Cerebellar nuclear complex (tissue), 1 donor: ENCODE results near the gene RLBP1.
"Not testable (repeated sequence)": the region's sequence is repeated elsewhere in the genome, so short reads cannot be mapped to it uniquely, and the experiment has no call there.

Experiments used
- DNase-seq, 2 experiments: peaks; one replicate each; lab custom pipeline; 2025; lab: John Stamatoyannopoulos, UW

The RLBP1 gene

DNA sequence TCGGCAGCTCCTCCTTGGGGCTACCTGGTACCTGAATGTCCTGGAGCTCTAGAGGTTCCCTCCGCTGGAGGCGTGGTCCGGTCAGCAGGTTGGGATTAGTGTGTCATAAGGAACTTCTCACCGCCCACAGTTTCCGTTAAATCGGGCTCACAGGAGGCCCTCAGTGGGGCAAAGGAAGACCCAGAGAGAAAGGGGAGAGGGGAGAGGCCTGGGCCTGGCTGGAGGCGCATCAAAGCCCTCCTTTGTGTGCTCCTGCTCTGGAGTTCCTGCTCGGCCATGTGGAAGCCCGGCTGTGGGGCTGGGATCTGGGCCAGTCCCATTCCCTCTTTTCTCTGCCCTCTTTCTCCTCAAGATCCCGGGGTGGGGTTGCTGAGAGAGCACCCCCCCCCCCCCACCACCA lies at the start of gene RLBP1:
Gene RLBP1, minus strand, starts transcription at position 37 of the 400 bp plus-strand sequence. CDS start 2,604 bp downstream, outside the sequence.
- no peak for DNase-seq

DNA sequence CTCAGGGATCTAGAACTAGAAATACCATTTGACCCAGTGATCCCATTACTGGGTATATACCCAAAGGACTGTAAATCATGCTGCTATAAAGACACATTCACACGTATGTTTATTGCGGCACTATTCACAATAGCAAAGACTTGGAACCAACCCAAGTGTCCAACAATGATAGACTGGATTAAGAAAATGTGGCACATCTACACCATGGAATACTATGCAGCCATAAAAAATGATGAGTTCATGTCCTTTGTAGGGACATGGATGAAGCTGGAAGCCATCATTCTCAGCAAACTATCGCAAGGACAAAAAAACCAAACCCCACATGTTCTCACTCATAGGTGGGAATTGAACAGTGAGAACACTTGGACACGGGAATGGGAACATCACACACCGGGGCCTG lies 28.8 kb upstream of the RLBP1 start:
- not testable (repeated sequence) for DNase-seq

DNA sequence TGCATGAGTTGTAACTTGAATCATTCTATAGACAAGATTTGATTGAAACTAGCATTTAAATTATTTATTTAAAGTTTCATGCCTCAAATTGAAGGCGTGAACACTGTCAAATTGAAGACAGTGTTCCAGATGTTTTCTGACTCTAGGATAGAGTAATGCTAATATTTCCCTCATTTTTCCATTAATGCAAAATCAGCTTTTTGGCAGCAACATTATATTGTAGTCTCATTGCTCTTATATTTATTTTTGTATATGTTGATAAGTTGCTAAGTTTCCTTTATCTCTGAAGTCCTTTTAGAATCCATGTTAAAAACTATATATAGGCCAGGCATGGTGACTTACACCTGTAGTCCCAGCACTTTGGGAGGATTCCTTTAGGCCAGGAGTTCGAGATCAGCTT lies 27.2 kb upstream of the RLBP1 start:
- DNase-seq = no peak

DNA sequence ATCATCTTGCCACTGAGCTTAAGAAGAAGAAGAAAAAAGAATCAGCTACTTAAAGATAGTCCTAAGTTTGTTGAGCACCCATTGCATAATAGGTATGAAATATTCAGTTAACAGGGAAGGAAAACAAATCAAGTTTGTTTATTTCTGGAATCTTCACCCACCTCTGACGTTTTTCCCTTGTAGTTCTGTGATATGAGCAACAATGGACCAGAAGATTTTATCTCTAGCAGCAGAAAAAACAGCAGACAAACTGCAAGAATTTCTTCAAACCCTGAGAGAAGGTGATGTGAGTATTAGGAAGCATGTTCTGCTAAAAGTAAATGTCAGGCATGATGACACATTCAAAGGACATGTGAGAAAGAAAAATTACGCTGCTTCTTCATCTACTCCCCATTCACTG lies 26.1 kb upstream of the RLBP1 start:
- DNase-seq = no peak

DNA sequence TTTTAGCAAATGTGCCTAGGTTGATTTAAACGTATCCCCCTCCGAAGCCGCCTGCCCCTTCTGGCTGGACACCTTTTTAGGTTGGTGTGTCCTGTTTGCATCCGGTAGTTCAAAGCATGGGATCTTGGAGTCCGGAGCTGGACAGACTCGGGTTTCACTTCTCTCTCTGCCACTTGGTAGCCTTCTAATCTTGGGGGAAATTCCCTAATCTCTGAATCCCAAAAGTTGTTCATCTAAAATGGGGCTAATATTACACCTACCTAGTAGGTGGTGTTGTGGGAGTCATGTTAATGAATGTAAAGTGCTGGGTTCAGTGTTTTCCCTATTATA lies 23.2 kb upstream of the RLBP1 start:
- no peak for DNase-seq

GRCh38 chr15:89243691-89244573 lies 22.6 kb upstream of the RLBP1 start, which contains the start of gene FANCI:
Gene FANCI, plus strand, starts transcription at chr15:89243979. Its CDS starts 3,669 bp downstream, at chr15:89247648.
- peak; percentile 30 to 76 for DNase-seq

GRCh38 chr15:89243046-89243690 lies 21.8 kb upstream of the RLBP1 start:
- no peak for DNase-seq

DNA sequence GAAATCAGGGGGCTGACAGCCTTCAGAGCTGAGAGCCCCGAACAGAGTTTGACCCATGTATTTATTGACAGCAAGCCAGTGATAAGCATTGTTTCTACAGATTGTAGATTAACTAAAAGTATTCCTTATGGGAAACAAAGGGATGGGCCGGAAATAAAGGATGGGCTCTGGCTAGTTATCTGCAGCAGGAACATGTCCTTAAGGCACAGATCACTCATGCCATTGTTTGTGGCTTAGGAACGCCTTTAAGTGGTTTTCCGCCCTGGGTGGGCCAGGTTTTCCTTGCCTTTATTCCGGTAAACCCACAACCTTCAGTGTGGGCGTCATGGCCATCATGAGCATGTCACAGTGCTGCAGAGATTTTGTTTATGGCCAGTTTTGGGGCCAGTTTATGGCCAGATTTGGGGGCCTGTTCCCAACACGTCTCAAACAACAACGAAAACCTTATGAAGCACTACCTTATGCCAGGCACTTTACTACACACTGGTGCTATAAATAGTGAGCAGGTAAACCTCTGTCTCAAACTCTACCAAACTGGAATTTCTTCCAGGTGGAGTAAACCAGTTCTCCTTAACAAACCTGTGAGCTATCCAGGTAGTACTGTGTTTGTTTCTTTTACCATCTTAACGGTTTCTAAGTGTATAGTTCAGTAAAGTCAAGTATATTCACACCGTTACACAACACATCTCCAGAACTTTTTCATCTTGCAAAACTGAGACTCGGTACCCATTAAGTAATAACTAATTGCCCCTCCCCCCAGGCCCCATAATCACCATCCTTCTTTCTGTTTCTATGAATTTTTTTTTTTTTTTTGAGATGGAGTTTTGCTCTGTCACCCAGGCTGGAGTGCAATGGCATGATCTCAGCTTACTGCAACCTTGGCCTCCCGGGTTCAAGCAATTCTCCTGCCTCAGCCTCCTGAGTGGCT lies 18.8 kb upstream of the RLBP1 start:
- DNase-seq = not testable (repeated sequence)

DNA sequence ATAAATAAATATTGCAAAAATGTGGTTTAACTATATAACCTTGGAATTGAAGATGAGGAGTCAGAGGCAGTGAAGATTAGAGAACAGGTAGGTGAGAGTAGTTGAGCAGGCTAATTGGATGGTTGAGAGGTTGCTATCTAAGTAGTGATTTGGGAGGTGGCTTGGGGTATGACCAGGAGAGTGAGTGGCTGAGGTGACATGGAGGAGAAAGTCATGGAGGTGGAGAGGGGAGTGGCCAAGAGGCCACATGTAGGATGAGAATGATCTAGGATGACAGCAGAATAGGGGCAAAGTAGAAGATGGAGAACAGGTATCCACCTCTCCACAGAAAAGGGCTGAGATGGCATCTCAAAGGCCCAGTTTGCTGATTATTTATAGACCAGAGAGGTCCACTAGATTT lies 10.5 kb upstream of the RLBP1 start:
- DNase-seq = no peak

DNA sequence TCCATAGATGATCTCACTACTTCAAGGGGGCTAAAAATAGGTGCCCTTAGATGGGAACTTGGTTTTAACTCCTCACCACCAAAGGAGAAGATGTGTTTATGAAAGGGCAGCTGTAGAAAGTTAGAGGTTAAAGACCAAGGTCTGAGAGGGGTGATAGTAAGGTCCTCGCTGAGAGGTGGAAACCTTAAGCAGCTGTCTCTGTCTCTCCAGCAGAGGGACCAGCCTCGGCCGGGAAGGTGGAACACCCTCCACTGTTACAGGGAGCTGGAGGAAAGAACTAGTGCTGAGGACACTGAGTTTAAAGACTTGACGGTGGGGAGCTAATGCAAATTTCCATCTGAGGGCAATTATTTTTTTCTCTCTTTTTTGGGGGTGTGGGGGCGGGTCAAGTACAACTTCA lies 8.9 kb upstream of the RLBP1 start:
- no peak for DNase-seq

GRCh38 chr15:89227425-89227824 lies 6.0 kb upstream of the RLBP1 start:
- DNase-seq = no peak

DNA sequence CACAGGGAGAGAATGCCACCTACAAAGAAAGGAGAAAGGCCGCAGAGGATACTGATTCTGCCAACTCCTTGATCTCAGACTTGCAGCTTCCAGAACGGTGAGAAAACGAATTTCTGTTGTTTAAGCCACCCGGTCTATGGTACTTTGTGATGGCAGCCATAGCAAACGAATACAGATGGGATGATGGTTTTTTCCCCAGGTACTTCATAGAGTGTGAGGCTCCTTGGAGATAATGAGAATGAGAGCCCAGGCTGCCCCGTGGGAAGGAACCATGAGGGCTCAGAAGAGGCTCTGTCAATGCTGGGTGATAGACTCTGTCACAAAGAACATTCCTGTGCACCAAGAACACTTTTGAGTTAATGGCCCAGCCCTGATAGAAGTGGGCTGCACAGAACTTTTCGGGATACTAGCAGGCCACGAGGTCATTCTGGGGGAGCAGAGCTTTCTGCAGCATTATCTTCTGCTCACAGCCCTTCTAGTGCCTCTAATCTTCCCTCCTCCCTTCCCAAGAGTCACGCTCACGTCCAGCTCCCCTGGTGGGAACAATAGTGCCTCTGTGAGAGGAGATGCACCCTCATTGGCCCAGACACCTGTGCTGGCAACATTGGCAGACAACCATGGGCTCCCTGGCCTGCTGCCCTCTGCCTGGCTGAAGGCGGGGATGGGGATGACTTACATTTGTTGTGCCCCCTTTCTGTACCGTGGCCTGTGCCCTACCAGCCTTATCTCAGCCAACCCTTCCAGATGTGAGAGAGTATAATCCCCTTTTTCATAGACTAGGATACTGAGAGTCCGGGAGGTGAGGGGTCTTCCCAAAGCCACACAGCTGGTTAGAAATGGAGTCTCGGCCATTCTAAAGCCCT lies 5.2 kb upstream of the RLBP1 start:
- DNase-seq = no peak

DNA sequence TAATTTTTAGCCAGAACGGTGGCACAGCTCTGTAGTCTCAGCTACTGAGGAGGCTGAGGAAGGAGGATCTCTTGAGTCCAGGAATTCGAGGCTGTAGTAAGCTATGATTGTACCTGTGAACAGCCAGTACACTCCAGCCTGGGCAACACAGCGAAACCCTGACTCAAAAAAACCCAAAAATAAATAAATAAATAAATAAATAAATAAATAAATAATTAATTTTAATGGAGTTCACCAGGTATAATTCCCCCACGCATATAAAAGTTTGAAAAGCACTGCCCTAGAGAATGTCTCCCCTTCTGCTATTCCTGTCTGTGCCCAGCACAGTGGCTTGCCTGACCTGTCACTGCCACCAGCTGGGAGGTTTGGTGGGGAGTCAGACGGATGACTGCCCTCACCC lies 4.2 kb upstream of the RLBP1 start:
- no peak for DNase-seq

GRCh38 chr15:89218531-89218930 lies 2.8 kb downstream of the RLBP1 start:
- DNase-seq = no peak

GRCh38 chr15:89217686-89218376 lies 3.5 kb downstream of the RLBP1 start:
- no peak for DNase-seq

DNA sequence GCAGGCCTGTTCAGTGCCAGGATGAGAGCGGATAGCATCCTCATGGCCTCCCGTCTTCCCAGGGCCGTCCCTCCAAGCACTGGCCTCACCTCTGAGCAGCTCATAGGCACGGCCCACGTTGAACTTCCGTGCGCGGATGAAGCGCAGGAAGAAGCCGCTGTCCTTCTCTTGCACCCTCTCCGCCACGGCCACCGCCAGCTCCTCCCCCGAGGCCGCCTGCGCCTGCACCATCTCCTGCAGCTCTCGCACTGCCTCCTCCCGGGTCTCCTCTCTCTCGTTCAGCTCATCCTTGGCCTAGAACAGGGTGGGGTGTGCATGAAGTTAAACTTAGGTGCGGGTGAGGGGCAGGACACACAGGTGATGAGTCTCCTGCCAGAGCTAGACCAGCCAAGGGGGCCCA lies 4.3 kb downstream of the RLBP1 start:
- no peak for DNase-seq

GRCh38 chr15:89215627-89216026 lies 5.8 kb downstream of the RLBP1 start:
- DNase-seq = no peak

DNA sequence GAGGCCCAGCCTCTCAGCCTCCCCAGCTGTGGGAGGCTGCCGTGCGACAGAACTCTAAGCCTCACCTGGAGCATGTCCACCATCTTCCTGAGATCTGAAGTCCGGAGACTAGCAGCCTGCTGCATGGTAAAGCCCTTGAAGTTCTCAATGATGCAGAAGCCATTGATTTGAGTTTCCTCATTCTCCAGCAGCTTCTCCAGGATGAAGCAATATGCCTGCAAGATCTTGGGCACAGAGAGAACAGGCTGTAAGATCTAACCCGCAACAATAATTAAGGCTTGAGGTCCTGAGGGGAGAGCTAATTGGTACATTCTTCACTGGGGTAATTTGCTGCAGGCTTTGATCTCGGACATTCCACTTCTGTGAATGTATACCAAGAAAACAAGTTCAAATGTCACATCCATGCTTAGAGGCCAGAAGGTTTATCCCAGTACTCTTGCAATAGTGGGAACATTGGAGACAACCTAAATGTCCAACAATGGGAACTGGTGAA lies 9.7 kb downstream of the RLBP1 start:
- DNase-seq = no peak

- no peak for DNase-seq
Measured at GRCh38 chr15:89209057-89209456, 12.3 kb downstream of the RLBP1 start.

GRCh38 chr15:89208256-89208655 lies 13.1 kb downstream of the RLBP1 start:
- DNase-seq = no peak
